ENCODE results near the gene PPL.
"Not testable (repeated sequence)": the region's sequence is repeated elsewhere in the genome, so short reads cannot be mapped to it uniquely, and the experiment has no call there.

Gene PPL

DNA sequence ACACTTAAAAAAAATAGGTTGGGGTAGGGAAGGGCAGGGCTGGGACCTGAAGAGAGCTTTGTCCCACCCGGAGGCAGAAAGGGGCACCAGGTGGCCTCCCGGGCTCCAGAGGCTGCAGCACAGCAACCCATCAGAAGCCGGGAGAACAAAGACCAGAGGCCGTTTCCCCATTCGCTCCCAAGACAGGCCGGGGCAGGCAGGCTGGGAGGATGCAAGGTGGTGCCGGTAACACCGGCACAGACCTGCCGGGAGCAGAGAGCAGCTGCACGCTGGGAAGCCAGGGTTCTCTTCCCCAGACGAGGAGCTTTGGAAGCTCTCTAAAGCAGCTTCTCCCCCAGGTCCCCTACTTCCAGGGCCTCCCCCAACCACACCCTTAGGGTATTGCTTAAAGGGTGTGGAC is 5.6 kb downstream of the PPL start:
- Histone ChIP-seq H3K27ac (no peak overlapping the region), H3K4me3 (ENCODE audit: low read depth, low read length) (no peak overlapping the region), H3K36me3 (replicated peaks) (no peaks in the 10 kb centered on the region), H3K27me3 (replicated peaks) (peaks cover 21% of the 10 kb centered on the region)
- no peak for DNase-seq
- no peak for TF ChIP-seq CTCF (IDR thresholded peaks at IDR 0.05; ENCODE audit: low read depth, low read length, missing control alignments)
- in situ Hi-C loops (cut with HindIII; ENCODE audit: low pct_ligation_motif_present, low sequenced_read_pairs) = no loop called here

DNA sequence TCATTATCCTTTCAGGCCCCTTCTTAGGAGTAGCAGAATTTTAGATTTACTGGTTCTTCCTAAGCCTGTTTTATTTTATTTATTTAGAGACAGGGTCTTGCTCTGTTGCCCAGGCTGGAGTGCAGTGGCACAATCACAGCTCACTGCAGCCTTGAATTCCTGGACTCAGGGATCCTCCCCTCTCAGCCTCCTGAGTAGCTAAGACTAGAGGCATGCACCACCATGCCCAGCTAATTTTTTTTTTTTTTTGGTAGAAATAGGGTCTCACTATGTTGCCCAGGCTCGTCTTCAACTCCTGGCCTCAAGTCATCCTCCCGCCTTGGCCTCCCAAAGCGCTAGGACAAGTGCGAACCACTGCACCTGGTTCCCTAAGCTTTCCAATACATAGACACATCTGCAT is 7.3 kb downstream of the PPL start:
- H3K27me3 ChIP-seq (replicated peaks); H3K27ac ChIP-seq; in situ Hi-C loops (cut with HindIII; ENCODE audit: low pct_ligation_motif_present, low sequenced_read_pairs); H3K36me3 ChIP-seq (replicated peaks); DNase-seq; H3K4me3 ChIP-seq (ENCODE audit: low read depth, low read length): not testable (repeated sequence)

GRCh38 chr16:4928227-4928626 is 8.7 kb downstream of the PPL start:
- no peak overlapping the region for H3K4me3 ChIP-seq (ENCODE audit: low read depth, low read length)
- DNase-seq = no peak
- no peak for TF ChIP-seq CTCF (IDR thresholded peaks at IDR 0.05; ENCODE audit: low read depth, low read length, missing control alignments)
- H3K36me3 ChIP-seq (replicated peaks) = no peaks in the 10 kb centered on the region
- in situ Hi-C loops (cut with HindIII; ENCODE audit: low pct_ligation_motif_present, low sequenced_read_pairs) = no loop called here
- no peak overlapping the region for H3K27ac ChIP-seq
- peaks cover 7% of the 10 kb centered on the region for H3K27me3 ChIP-seq (replicated peaks)

DNA sequence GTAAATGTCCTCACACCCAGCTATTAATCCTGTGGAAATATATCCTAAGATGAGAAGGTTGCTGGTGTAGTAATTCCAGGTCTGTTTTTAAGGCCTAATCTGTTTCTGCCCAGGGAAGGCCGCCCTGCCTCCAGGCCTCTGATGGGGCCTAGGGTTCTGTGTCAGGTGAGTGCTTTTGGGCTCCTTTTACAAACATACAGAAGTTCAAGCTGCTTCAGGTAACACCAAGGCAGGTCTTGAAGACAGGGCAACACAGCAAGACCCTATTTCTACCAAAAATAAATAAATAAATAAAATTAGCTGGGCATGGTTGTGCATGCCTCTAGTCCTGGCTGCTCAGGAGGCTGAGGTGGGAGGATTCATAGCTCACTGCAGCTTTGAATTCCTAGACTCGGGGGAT is 9.3 kb downstream of the PPL start:
- Histone ChIP-seq H3K36me3 (replicated peaks) (no peaks in the 10 kb centered on the region), H3K4me3 (ENCODE audit: low read depth, low read length) (no peak overlapping the region), H3K27ac (no peak overlapping the region), H3K27me3 (replicated peaks) (peaks cover 7% of the 10 kb centered on the region)
- in situ Hi-C loops (cut with HindIII; ENCODE audit: low pct_ligation_motif_present, low sequenced_read_pairs) = no loop called here
- no peak for TF ChIP-seq CTCF (IDR thresholded peaks at IDR 0.05; ENCODE audit: low read depth, low read length, missing control alignments)
- no peak for DNase-seq

DNA sequence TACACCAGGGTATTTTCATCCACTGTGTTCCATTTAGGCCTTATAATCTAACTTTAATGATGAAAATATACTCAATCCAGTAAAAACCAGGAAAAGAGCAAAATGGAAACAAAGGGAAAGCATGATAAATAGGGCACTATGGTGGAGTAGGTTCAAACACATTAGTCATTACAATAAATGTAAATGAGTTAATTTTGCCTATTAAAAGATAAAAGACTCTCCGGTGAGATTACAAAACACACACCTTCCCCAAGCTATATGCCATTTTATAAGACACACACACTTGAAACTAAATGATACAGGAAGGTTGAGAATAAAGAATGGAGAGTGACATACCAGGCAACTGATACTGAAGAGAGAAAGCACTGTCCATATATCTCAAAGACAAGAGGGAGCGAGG is 10.0 kb downstream of the PPL start:
- H3K36me3 ChIP-seq (replicated peaks) = no peaks in the 10 kb centered on the region
- H3K27ac ChIP-seq = no peak overlapping the region
- in situ Hi-C loops (cut with HindIII; ENCODE audit: low pct_ligation_motif_present, low sequenced_read_pairs) = no loop called here
- no peak overlapping the region for H3K4me3 ChIP-seq (ENCODE audit: low read depth, low read length)
- DNase-seq = no peak
- H3K27me3 ChIP-seq (replicated peaks) = peaks cover 7% of the 10 kb centered on the region
- TF ChIP-seq CTCF (IDR thresholded peaks at IDR 0.05; ENCODE audit: low read depth, low read length, missing control alignments) = no peak

GRCh38 chr16:4925791-4926190 is 11.2 kb downstream of the PPL start:
- TF ChIP-seq CTCF (IDR thresholded peaks at IDR 0.05; ENCODE audit: low read depth, low read length, missing control alignments) = no peak
- in situ Hi-C loops (cut with HindIII; ENCODE audit: low pct_ligation_motif_present, low sequenced_read_pairs) = no loop called here
- H3K27me3 ChIP-seq (replicated peaks) = peaks cover 4% of the 10 kb centered on the region
- no peaks in the 10 kb centered on the region for H3K36me3 ChIP-seq (replicated peaks)
- DNase-seq = no peak
- H3K4me3 ChIP-seq (ENCODE audit: low read depth, low read length) = no peak overlapping the region
- no peak overlapping the region for H3K27ac ChIP-seq

Data from brain microvascular endothelial cell (primary cell).